GM12878 (cell line): ENCODE measurements around the gene CTBS. TPM values are rescaled to one million over a fixed set of nuclear protein-coding genes. Genes with fewer than 3 reads are reported as not detected.

Experiments used
- ATAC-seq: fragments of 200-7000 bp; cut with Tn5 transposase; 3 replicates; pipeline ENCODE4 v1.9.1; 2020; ENCODE audit warnings: mild to moderate bottlenecking, moderate library complexity
- BruUV-seq: library from RNA; stranded (reverse); fragments of 400-500 nt; replicated peaks from 2 replicates; lab custom pipeline; 2021; lab: Mats Ljungman, UMichigan
- CTCF ChIA-PET: fragments of 300-600 bp; sonication (Branson Sonifier 250); formaldehyde crosslinking; extraction: SDS; loops from one replicate; lab custom pipeline; 2021; ENCODE audit warnings: inconsistent platforms; lab: Yijun Ruan, JAX
- POLR2A ChIA-PET: fragments of 350-600 bp; formaldehyde crosslinking; extraction: SDS; loops from one replicate; lab custom pipeline; 2021; ENCODE audit warnings: inconsistent platforms; lab: Charles Lee
- RAD21 ChIA-PET: fragments of 300-600 bp; sonication (Branson Sonifier 250); formaldehyde crosslinking; loops from one replicate; lab custom pipeline; 2023; ENCODE audit warnings: antibody characterized with exemption; ENCODE audit not compliant: unreplicated experiment; lab: Charles Lee
- SMC1A ChIA-PET: fragments of 300-600 bp; sonication (Branson Sonifier 250); formaldehyde crosslinking; loops from one replicate; lab custom pipeline; 2023; ENCODE audit not compliant: unreplicated experiment, uncharacterized antibody; lab: Charles Lee
- DNase-seq: peaks from one replicate; pipeline ENCODE4 v3.0.0-alpha.2; 2011; ENCODE audit warnings: low read depth, low spot score
- FAIRE-seq: peaks from 3 replicates; lab custom pipeline; 2011; peaks lifted over from hg19 to GRCh38; lab: Jason Lieb, UNC
- H2AFZ ChIP-seq: 2 replicates; pipeline ENCODE4 v1.6.0; 2011; ENCODE audit warnings: low read depth, low read length, control low read depth; ENCODE audit not compliant: control insufficient read depth
- H3K27ac ChIP-seq: 2 replicates; pipeline ENCODE4 v1.5.1; 2011; ENCODE audit warnings: control low read depth; ENCODE audit not compliant: control insufficient read depth, insufficient read depth
- H3K27me3 ChIP-seq, 2 experiments: replicated peaks in 1 of 2; 2 replicates each; pipeline versions ENCODE4 v1.6.0 to v1.6.1; 2011; ENCODE audit warnings: low read length in 1 of 2; ENCODE audit not compliant: control insufficient read depth in 2 of 2, insufficient read depth in 2 of 2
- H3K36me3 ChIP-seq, 2 experiments: 2 replicates each; pipeline ENCODE4 v1.5.1; 2011; ENCODE audit warnings: low read length in 1 of 2; ENCODE audit not compliant: control insufficient read depth in 2 of 2, insufficient read depth in 2 of 2
- H3K4me1 ChIP-seq: 2 replicates; pipeline ENCODE4 v1.6.1; 2011; ENCODE audit warnings: mild to moderate bottlenecking, low read length, moderate library complexity, mixed read lengths; ENCODE audit not compliant: control insufficient read depth, insufficient read depth
- H3K4me2 ChIP-seq: 2 replicates; pipeline ENCODE4 v1.6.0; 2011; ENCODE audit warnings: control low read depth; ENCODE audit not compliant: control insufficient read depth, insufficient read depth
- H3K4me3 ChIP-seq: fragments of 200-600 bp; sonication (generic); 2 replicates; pipeline ENCODE4 v1.5.1; 2016
- H3K79me2 ChIP-seq: 2 replicates; pipeline ENCODE4 v1.6.0; 2011; ENCODE audit warnings: low read length; ENCODE audit not compliant: control insufficient read depth, insufficient read depth
- H3K9ac ChIP-seq: 2 replicates; pipeline ENCODE4 v1.8.0; 2011; ENCODE audit warnings: low read length, control low read depth, mixed read lengths; ENCODE audit not compliant: control insufficient read depth, insufficient read depth
- H3K9me3 ChIP-seq: replicated peaks from 3 replicates; pipeline ENCODE4 v1.5.1; 2011; ENCODE audit warnings: mild to moderate bottlenecking, low read length; ENCODE audit not compliant: control insufficient read depth, insufficient read depth
- H4K20me1 ChIP-seq: 2 replicates; pipeline ENCODE4 v1.6.0; 2011; ENCODE audit not compliant: control insufficient read depth, insufficient read depth
- BHLHE40 ChIP-seq, 2 experiments: fragments of 450-650 bp in 1 of 2; IDR thresholded peaks; 2 replicates each; pipeline ENCODE4 v1.6.1; 2011 to 2017; ENCODE audit warnings: low read depth in 2 of 2, borderline replicate concordance in 1 of 2, improper control_type of control experiment in 1 of 2, low read length in 1 of 2, mild to moderate bottlenecking in 1 of 2
- CBX3 ChIP-seq: fragments of 200-600 bp; sonication (generic); IDR thresholded peaks from 2 replicates; pipeline ENCODE4 v1.6.1; 2016; ENCODE audit warnings: low read depth, borderline replicate concordance
- FOXM1 ChIP-seq: IDR thresholded peaks from 2 replicates; pipeline ENCODE4 v1.6.1; 2012; ENCODE audit warnings: low read depth, mild to moderate bottlenecking, inconsistent platforms, low read length, moderate library complexity
- MAX ChIP-seq: IDR thresholded peaks from 2 replicates; pipeline ENCODE4 v1.6.1; 2012; ENCODE audit warnings: low read depth, low read length, improper control_type of control experiment
- MTA2 ChIP-seq: fragments of 450-650 bp; IDR thresholded peaks from 2 replicates; pipeline ENCODE4 v1.6.1; 2016; ENCODE audit warnings: low read depth, mild to moderate bottlenecking, moderate library complexity
- MYC ChIP-seq: IDR thresholded peaks from 2 replicates; pipeline ENCODE4 v1.6.1; 2011; ENCODE audit warnings: mild to moderate bottlenecking, low read length, moderate library complexity, inconsistent platforms; ENCODE audit not compliant: insufficient read depth, insufficient replicate concordance, insufficient read length, severe bottlenecking
- NFXL1 ChIP-seq: fragments of 450-650 bp; IDR thresholded peaks from 2 replicates; pipeline ENCODE4 v1.6.1; 2017; ENCODE audit warnings: antibody characterized with exemption, mild to moderate bottlenecking, borderline replicate concordance
- PAX8 ChIP-seq: fragments of 450-650 bp; IDR thresholded peaks from 2 replicates; pipeline ENCODE4 v1.6.1; 2017; ENCODE audit warnings: mild to moderate bottlenecking, moderate library complexity
- POLR2A ChIP-seq: IDR thresholded peaks from 2 replicates; pipeline ENCODE4 v1.6.1; 2011; ENCODE audit warnings: low read depth, mild to moderate bottlenecking, low read length
- POU2F2 ChIP-seq: IDR thresholded peaks from 3 replicates; pipeline ENCODE4 v1.6.1; 2011; ENCODE audit warnings: low read depth, mild to moderate bottlenecking, low read length, borderline replicate concordance
- RCOR1 ChIP-seq: conservative IDR thresholded peaks from 2 replicates; pipeline ENCODE4 v1.6.1; 2012; ENCODE audit warnings: low read depth, low read length, improper control_type of control experiment
- RELA ChIP-seq: fragments of 450-650 bp; IDR thresholded peaks from 2 replicates; pipeline ENCODE4 v1.8.0; 2014; ENCODE audit warnings: borderline replicate concordance; ENCODE audit not compliant: partially characterized antibody
- RUNX3 ChIP-seq: IDR thresholded peaks from 2 replicates; pipeline ENCODE4 v1.6.1; 2012; ENCODE audit warnings: low read length, inconsistent platforms
- STAT1 ChIP-seq: fragments of 450-650 bp; conservative IDR thresholded peaks from 2 replicates; pipeline ENCODE4 v1.6.1; 2014; ENCODE audit warnings: antibody characterized with exemption, mild to moderate bottlenecking
- ZBTB40 ChIP-seq: fragments of 450-650 bp; IDR thresholded peaks from 2 replicates; pipeline ENCODE4 v1.6.1; 2016; ENCODE audit warnings: mild to moderate bottlenecking, moderate library complexity, borderline replicate concordance
- WGBS: methylation state at CpG from one replicate; pipeline ENCODE4 v1.1.6; 2016; ENCODE audit warnings: low lambda C conversion rate; ENCODE audit not compliant: insufficient replicate concordance, insufficient coverage; ENCODE audit errors: missing lambda C conversion rate; 5-methylcytosine and 5-hydroxymethylcytosine counted together
- in situ Hi-C: fragments of 300-500 bp; cut with MboI; formaldehyde crosslinking; loops from 9 replicates; pipeline ENCODE4 v1.14.3; 2018; ENCODE audit warnings: mixed read lengths
- intact Hi-C: fragments of 100-400 bp; cut with micrococcal nuclease; formaldehyde crosslinking; loops from one replicate; pipeline ENCODE4 v1.14.2; 2022; ENCODE audit not compliant: unreplicated experiment
- polyA plus RNA-seq, 11 experiments: library from polyadenylated mRNA; depleted of rRNA in 4 of 11; unstranded in 6 of 11; stranded (reverse) in 5 of 11; fragments of >200 nt; fragmentation: Nextera tagmentation in 4 of 11; fragmentation: Illumina TruSeq in 1 of 11; extraction: Ambion mirVana in 4 of 11; extraction: Trizol in 1 of 11; gene quantifications; 1 replicate in 1 of 11; 2 replicates in 10 of 11; pipeline versions ENCODE4 v1.2.1 to v1.2.3, GENCODE V29; 2011 to 2016; ENCODE audit warnings: inconsistent platforms in 2 of 11, missing spikeins in 2 of 11, low read depth in 1 of 11
- total RNA-seq, 4 experiments: library from RNA; depleted of rRNA in 3 of 4; stranded (reverse); fragments of >200 nt in 3 of 4; fragmentation: Illumina TruSeq in 1 of 4; extraction: Trizol in 1 of 4; gene quantifications; 2 replicates each; pipeline versions ENCODE4 v1.2.1 to v1.2.3, GENCODE V29; 2013 to 2021
- TF ChIP-seq, protein P1 (sequence below): IDR thresholded peaks from 2 replicates; pipeline ENCODE4 v1.6.1; 2011; ENCODE audit warnings: borderline replicate concordance, low read depth, mild to moderate bottlenecking, moderate library complexity, mixed read lengths, low read length; ENCODE audit not compliant: insufficient read depth; ENCODE audit errors: extremely low read length
- TF ChIP-seq, protein P2 (sequence below): IDR thresholded peaks from 2 replicates; pipeline ENCODE4 v1.6.1; 2011; ENCODE audit warnings: low read depth, mild to moderate bottlenecking, low read length, moderate library complexity, borderline replicate concordance; ENCODE audit errors: extremely low read depth

Gene CTBS
- total and polyA plus RNA-seq, 10 of the 15 experiments (the other 5 are each of a cell fraction or from before 2014, with no cell fraction given): 4.3 to 21.2 (median 12.3) TPM

DNA sequence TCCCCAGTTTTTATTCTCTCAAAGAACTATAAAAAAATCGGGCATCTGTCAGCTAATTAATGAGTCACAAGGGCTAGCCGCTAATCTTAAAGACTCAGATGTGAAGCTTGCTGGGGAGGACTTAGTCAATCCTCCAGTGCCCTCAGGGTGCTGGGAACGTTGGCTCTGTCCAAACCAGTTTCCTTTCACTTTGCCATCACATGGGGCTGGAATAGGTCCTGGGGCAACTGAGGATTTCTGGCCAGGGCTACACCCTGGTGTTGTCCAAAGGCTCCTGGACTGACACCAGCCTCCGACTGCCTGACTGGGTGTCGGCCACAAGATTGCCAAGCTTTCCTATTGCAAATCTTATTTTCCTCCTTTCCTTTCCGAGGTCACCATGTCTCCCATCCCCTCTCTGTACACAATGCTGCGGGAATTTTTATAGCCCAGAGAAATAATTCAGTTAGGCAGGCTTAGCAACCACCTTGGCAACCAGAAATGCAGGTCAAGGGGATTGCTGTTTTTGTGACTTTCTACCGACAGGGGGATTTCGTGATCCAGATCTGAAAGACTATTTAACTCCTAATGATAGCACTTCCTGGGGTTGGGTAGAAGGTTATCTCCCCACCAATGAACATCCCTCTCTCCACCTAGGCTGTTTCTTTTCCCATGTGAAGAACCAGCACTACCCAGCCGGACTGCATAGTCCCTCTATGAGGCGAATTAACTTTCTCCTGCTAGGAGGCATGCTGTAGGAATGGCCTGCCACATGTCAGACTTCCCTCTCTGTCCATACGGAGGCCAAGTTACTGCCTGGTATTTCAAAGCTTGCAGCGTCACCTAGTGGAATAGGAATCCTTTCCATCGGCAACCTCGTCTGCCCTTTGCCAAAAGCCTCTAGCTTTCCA lies 29.9 kb upstream of the CTBS start:
- no peak overlapping the region for H2AFZ ChIP-seq
- no peak overlapping the region for H3K4me2 ChIP-seq
- H3K79me2 ChIP-seq: no peaks in the 10 kb centered on the region
- ChIA-PET POLR2A (no interaction called here), CTCF (interaction anchor here (1.8 to 2.0 kb wide), 2 partner anchors 18 to 149 kb away, joined by 4 to 7 read pairs; no protein-coding TSS in a partner anchor), SMC1A (interaction anchor here (1.6 kb wide), 1 partner anchor 16 kb away, joined by 4 read pairs; no protein-coding TSS in a partner anchor), RAD21 (no interaction called here)
- ATAC-seq: no peak
- H3K4me1 ChIP-seq: peaks cover 19% of the 10 kb centered on the region
- no peak for FAIRE-seq
- H4K20me1 ChIP-seq: no peaks in the 10 kb centered on the region
- intact Hi-C loops: no loop called here
- no peaks in the 10 kb centered on the region for H3K36me3 ChIP-seq
- peaks cover 18% of the 10 kb centered on the region for H3K9me3 ChIP-seq
- WGBS: 86% methylated on average over 15 of the region's 15 CpGs
- no peak overlapping the region for H3K4me3 ChIP-seq
- BruUV-seq: no TSS peak
- H3K27ac ChIP-seq: no peak overlapping the region
- no peak overlapping the region for H3K9ac ChIP-seq
- DNase-seq: no peak
- in situ Hi-C loops: no loop called here
- H3K27me3 ChIP-seq: no peaks in the 10 kb centered on the region
- no peak for TF ChIP-seq MTA2
- TF ChIP-seq RELA: no peak
- TF ChIP-seq, protein P1, sequence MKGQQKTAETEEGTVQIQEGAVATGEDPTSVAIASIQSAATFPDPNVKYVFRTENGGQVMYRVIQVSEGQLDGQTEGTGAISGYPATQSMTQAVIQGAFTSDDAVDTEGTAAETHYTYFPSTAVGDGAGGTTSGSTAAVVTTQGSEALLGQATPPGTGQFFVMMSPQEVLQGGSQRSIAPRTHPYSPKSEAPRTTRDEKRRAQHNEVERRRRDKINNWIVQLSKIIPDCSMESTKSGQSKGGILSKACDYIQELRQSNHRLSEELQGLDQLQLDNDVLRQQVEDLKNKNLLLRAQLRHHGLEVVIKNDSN: no peak
- TF ChIP-seq POLR2A: no peak
- no peak for TF ChIP-seq PAX8
- TF ChIP-seq MYC: no peak
- TF ChIP-seq NFXL1: no peak
- no peak for TF ChIP-seq MAX
- TF ChIP-seq ZBTB40: no peak
- TF ChIP-seq, protein P2, sequence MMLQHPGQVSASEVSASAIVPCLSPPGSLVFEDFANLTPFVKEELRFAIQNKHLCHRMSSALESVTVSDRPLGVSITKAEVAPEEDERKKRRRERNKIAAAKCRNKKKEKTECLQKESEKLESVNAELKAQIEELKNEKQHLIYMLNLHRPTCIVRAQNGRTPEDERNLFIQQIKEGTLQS: no peak
- TF ChIP-seq FOXM1: no peak
- no peak for TF ChIP-seq BHLHE40 (IDR thresholded peaks at IDR 0.05; ENCODE audit: borderline replicate concordance in 1 of 2, low read depth in 2 of 2, low read length in 1 of 2)
- TF ChIP-seq RCOR1: no peak
- TF ChIP-seq RUNX3: no peak
- no peak for TF ChIP-seq STAT1
- TF ChIP-seq CBX3: no peak
- no peak for TF ChIP-seq POU2F2
